IMR-90 (cell line): ENCODE measurements around the gene ACOXL. TPM values are rescaled to one million over a fixed set of nuclear protein-coding genes. Genes with fewer than 3 reads are reported as not detected.

Experiments used
- BHLHE40 ChIP-seq: fragments of 150-350 bp; IDR thresholded peaks from 2 replicates; pipeline ENCODE4 v1.6.1; 2016; ENCODE audit warnings: mild to moderate bottlenecking, low read depth, low read length
- USF2 ChIP-seq: fragments of 150-350 bp; IDR thresholded peaks from 2 replicates; pipeline ENCODE4 v1.6.1; 2017; ENCODE audit warnings: mild to moderate bottlenecking, antibody characterized with exemption, low read length, low read depth
- polyA plus RNA-seq, 3 experiments: library from polyadenylated mRNA; depleted of rRNA; stranded (reverse); fragments of >200 nt; gene quantifications; 2 replicates each; pipeline ENCODE4 v1.2.3, GENCODE V29; 2012; ENCODE audit warnings: low replicate concordance in 1 of 3
- total RNA-seq: library from RNA; depleted of rRNA; stranded (reverse); fragments of >200 nt; gene quantifications from 2 replicates; pipeline ENCODE4 v1.2.3, GENCODE V29; 2012
- TF ChIP-seq, protein P1 (sequence below): fragments of 150-350 bp; IDR thresholded peaks from 2 replicates; pipeline ENCODE4 v1.6.1; 2016; ENCODE audit warnings: low read depth, mild to moderate bottlenecking, low read length, moderate library complexity, borderline replicate concordance

ACOXL gene
- total and polyA plus RNA-seq, 2 of the 4 experiments (the other 2 are of a cell fraction), result not detected

- TF ChIP-seq, protein P1, sequence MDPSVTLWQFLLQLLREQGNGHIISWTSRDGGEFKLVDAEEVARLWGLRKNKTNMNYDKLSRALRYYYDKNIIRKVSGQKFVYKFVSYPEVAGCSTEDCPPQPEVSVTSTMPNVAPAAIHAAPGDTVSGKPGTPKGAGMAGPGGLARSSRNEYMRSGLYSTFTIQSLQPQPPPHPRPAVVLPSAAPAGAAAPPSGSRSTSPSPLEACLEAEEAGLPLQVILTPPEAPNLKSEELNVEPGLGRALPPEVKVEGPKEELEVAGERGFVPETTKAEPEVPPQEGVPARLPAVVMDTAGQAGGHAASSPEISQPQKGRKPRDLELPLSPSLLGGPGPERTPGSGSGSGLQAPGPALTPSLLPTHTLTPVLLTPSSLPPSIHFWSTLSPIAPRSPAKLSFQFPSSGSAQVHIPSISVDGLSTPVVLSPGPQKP, result no peak
- TF ChIP-seq USF2, result no peak
- TF ChIP-seq BHLHE40, result no peak
These were observed 83.6 kb downstream of the ACOXL start (continued) for GRCh38 chr2:110815938-110816337.
